Esophagus muscularis mucosa (tissue), 4 donors: ENCODE data around the gene ACBD4. TPM values are rescaled to one million over a fixed set of nuclear protein-coding genes. Genes with fewer than 3 reads are reported as not detected.
A peak's percentile ranks its signal among the peaks of the same experiment; 100 is the strongest.

Experiments used
- DNase-seq: peaks from one replicate; pipeline ENCODE4 v3.0.0-alpha.2; 2017; ENCODE audit errors: extremely low spot score
- H3K27ac ChIP-seq, 4 donors: fragments of 200-600 bp; sonication (generic); replicated peaks in 1 of 4; 1 replicate in 3 of 4; 2 replicates in 1 of 4; pipeline ENCODE4 v1.5.1; 2016 to 2019; ENCODE audit warnings: mild to moderate bottlenecking in 1 of 4
- H3K27me3 ChIP-seq, 4 donors: fragments of 200-600 bp; sonication (generic); one replicate each; pipeline versions ENCODE4 v1.5.1 to v1.6.0; 2016 to 2019
- H3K36me3 ChIP-seq, 4 donors: fragments of 200-600 bp; sonication (generic); one replicate each; pipeline ENCODE4 v1.5.1; 2016 to 2019
- H3K4me1 ChIP-seq, 4 donors: fragments of 200-600 bp; sonication (generic); one replicate each; pipeline ENCODE4 v1.5.1; 2016 to 2019
- H3K4me3 ChIP-seq, 4 donors: fragments of 200-600 bp; sonication (generic); 1 replicate in 2 of 4; 2 replicates in 2 of 4; pipeline ENCODE4 v1.5.1; 2016 to 2019; ENCODE audit warnings: mild to moderate bottlenecking in 4 of 4, moderate library complexity in 1 of 4
- H3K9me3 ChIP-seq, 4 donors: fragments of 200-600 bp; sonication (generic); 1 replicate in 3 of 4; 2 replicates in 1 of 4; pipeline ENCODE4 v1.5.1; 2016 to 2019
- CTCF ChIP-seq, 3 experiments: fragments of 200-600 bp in 2 of 3; fragments of 450-650 bp in 1 of 3; sonication (generic) in 2 of 3; IDR thresholded peaks; one replicate each; pipeline ENCODE4 v1.5.1; 2017 to 2019; ENCODE audit warnings: antibody characterized with exemption in 3 of 3, mild to moderate bottlenecking in 2 of 3, moderate library complexity in 1 of 3
- EP300 ChIP-seq: sonication (generic); formaldehyde crosslinking; IDR thresholded peaks from one replicate; pipeline ENCODE4 v1.6.1; 2017; ENCODE audit warnings: antibody characterized with exemption
- POLR2A ChIP-seq: fragments of 450-650 bp; IDR thresholded peaks from one replicate; pipeline ENCODE4 v1.6.1; 2017; ENCODE audit warnings: antibody characterized with exemption, moderate library complexity, mild to moderate bottlenecking, low read depth
- POLR2AphosphoS5 ChIP-seq, 2 donors: sonication (generic); formaldehyde crosslinking; IDR thresholded peaks; one replicate each; pipeline ENCODE4 v1.6.1; 2017; ENCODE audit warnings: antibody characterized with exemption in 2 of 2
- WGBS: methylation state at CpG from one replicate; pipeline ENCODE4 v1.1.5; 2018; 5-methylcytosine and 5-hydroxymethylcytosine counted together
- intact Hi-C: fragments of 100-400 bp; cut with DNase I; formaldehyde crosslinking; loops from one replicate; pipeline ENCODE4 v1.15.1; 2023
- total RNA-seq, 4 donors: library from RNA; depleted of rRNA; stranded (reverse); fragments of >200 nt; gene quantifications; one replicate each; pipeline versions ENCODE4 v1.1.0 to v1.2.1, GENCODE V29; 2016

The ACBD4 gene
- total RNA-seq, 4 donors from 2014 or later, result 20.9 to 34.8 (median 23.5) TPM

GRCh38 chr17:45130681-45131615, 4.5 kb upstream of the ACBD4 start:
- intact Hi-C loops, result loop anchor here (5.0 kb wide), 4 partner anchors 34 to 354 kb away; no protein-coding TSS in a partner anchor
- Histone ChIP-seq H3K27ac (peak overlapping the region; percentile 97 to 99 (median 98)), H3K9me3 (no peaks in the 10 kb centered on the region), H3K27me3 (no peaks in the 10 kb centered on the region), H3K4me3 (peak overlapping the region; percentile 87 to 97 (median 88)), H3K4me1 (peaks cover 56 to 76% (median 66%) of the 10 kb centered on the region in 4 donors), H3K36me3 (no peaks in the 10 kb centered on the region)
- no peak for TF ChIP-seq CTCF (IDR thresholded peaks at IDR 0.05)
- TF ChIP-seq POLR2AphosphoS5 (IDR thresholded peaks at IDR 0.05), result no peak
- TF ChIP-seq POLR2A, result no peak
- TF ChIP-seq EP300, result no peak
- DNase-seq, result no peak
- WGBS, result 84% methylated on average over 17 of the region's 17 CpGs

GRCh38 chr17:45131616-45132319, 3.7 kb upstream of the ACBD4 start:
- 16% methylated on average over 5 of the region's 46 CpGs for WGBS
- TF ChIP-seq POLR2A, result no peak
- TF ChIP-seq CTCF (IDR thresholded peaks at IDR 0.05), result peak; percentile 81 to 90 (median 89)
- no peaks in the 10 kb centered on the region for H3K27me3 ChIP-seq
- H3K36me3 ChIP-seq, result no peaks in the 10 kb centered on the region
- no peaks in the 10 kb centered on the region for H3K9me3 ChIP-seq
- H3K4me1 ChIP-seq, result peaks cover 59 to 79% (median 69%) of the 10 kb centered on the region in 4 donors
- intact Hi-C loops, result loop anchor here (5.0 kb wide), 4 partner anchors 34 to 354 kb away; no protein-coding TSS in a partner anchor
- DNase-seq, result no peak
- H3K27ac ChIP-seq, result peak overlapping the region; percentile 97 to 99 (median 98)
- peak overlapping the region; percentile 87 to 97 (median 88) for H3K4me3 ChIP-seq

GRCh38 chr17:45132320-45132571, 3.2 kb upstream of the ACBD4 start, which contains the start of gene PLCD3:
Gene PLCD3 (minus strand): TSS chr17:45132515. CDS start chr17:45132410, 105 bp downstream.
- H3K27me3 ChIP-seq, result no peaks in the 10 kb centered on the region
- H3K36me3 ChIP-seq, result peaks cover 0 to 3% (median 0%) of the 10 kb centered on the region in 4 donors
- H3K4me1 ChIP-seq, result peaks cover 57 to 79% (median 69%) of the 10 kb centered on the region in 4 donors
- WGBS, result no CpG with 5 or more reads among the region's 36 CpGs
- no peak for DNase-seq
- intact Hi-C loops, result loop anchor here (5.0 kb wide), 4 partner anchors 35 to 355 kb away; no protein-coding TSS in a partner anchor
- H3K9me3 ChIP-seq, result no peaks in the 10 kb centered on the region
- peak within 1 kb of the TSS; percentile 97 to 99 (median 98) for H3K27ac ChIP-seq
- TF ChIP-seq CTCF (IDR thresholded peaks at IDR 0.05), result no peak
- no peak for TF ChIP-seq POLR2A
- no peak for TF ChIP-seq POLR2AphosphoS5 (IDR thresholded peaks at IDR 0.05)
- TF ChIP-seq EP300, result no peak
- H3K4me3 ChIP-seq, result peak within 1 kb of the TSS; percentile 87 to 97 (median 88)

DNA sequence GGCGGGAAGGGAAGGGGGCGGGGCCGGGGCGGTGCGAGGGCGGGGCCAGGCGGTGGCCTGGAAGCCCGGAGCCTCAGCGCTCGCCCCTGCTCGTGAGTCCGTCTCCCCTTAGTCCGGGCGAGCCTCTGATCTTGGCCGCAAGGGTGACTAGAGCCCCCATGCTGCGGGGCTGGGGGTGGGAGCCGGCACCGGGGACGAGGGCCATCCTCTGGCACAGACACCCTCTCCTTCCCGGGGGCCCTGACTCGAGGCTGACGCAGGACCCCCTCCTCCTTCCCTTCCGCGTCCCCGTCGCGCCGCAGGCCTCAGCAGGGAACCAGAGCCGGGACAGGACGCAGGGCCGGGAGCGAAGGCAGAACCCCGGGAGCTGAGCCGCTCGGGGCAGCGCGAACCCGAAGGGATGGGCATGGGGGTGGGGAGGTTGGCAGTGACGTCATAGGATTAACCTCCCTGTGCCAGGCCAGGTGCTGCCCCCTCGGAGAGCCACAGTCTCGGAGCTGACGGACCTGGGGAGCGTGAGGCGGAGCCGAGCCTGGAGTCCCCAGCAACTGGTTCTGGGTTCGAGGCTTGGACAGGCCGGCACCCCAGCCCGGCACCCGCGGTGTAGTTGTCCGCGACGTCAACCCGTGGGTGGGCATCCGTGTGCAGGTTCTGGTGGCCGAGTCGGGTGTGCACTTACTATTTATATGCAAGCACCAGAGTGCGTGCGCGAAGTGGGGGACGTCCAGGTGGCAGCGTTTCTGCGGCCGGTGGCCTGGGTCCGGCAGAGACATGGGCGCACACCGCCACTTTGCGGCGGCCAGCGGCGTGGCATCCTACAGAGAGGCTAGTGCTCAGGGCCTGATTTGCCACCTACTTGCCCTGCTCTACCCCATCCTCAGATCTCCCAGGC, 2.7 kb upstream of the ACBD4 start:
- peaks cover 0 to 8% (median 2%) of the 10 kb centered on the region in 4 donors for H3K36me3 ChIP-seq
- DNase-seq, result peak; percentile 97
- intact Hi-C loops, result loop anchor here (5.0 kb wide), 4 partner anchors 36 to 356 kb away; no protein-coding TSS in a partner anchor
- H3K27me3 ChIP-seq, result no peaks in the 10 kb centered on the region
- H3K27ac ChIP-seq, result peak overlapping the region; percentile 97 to 99 (median 98)
- peaks cover 53 to 76% (median 65%) of the 10 kb centered on the region in 4 donors for H3K4me1 ChIP-seq
- TF ChIP-seq POLR2A (peak; percentile 48), CTCF (IDR thresholded peaks at IDR 0.05) (peak; percentile 84 to 96 (median 84)), EP300 (no peak), POLR2AphosphoS5 (IDR thresholded peaks at IDR 0.05) (peak; percentile 78 to 93)
- WGBS, result 1% methylated on average over 13 of the region's 71 CpGs
- H3K4me3 ChIP-seq, result peak overlapping the region; percentile 87 to 97 (median 88)
- no peaks in the 10 kb centered on the region for H3K9me3 ChIP-seq
